Body of pancreas (tissue), 4 donors: ENCODE measurements around the gene LRRC49.

Source experiments
- CTCF ChIP-seq, 7 experiments: fragments of 450-650 bp in 4 of 7; fragments of 200-600 bp in 3 of 7; sonication (generic) in 3 of 7; IDR thresholded peaks; one replicate each; pipeline ENCODE4 v1.5.1; 2016 to 2019; ENCODE audit warnings: antibody characterized with exemption in 7 of 7
- POLR2A ChIP-seq, 3 donors: fragments of 450-650 bp; IDR thresholded peaks; one replicate each; pipeline ENCODE4 v1.6.1; 2016; ENCODE audit warnings: antibody characterized with exemption in 3 of 3, mild to moderate bottlenecking in 2 of 3

- TF ChIP-seq POLR2A (IDR thresholded peaks at IDR 0.05) (no peak), CTCF (IDR thresholded peaks at IDR 0.05) (no peak)
Observed at GRCh38 chr15:70859322-70859908, 33.2 kb upstream of the LRRC49 start.
